Adipocyte (in vitro differentiated cells): ENCODE measurements around the gene APH1B.

Experiments used
- DNase-seq: peaks from one replicate; pipeline ENCODE4 v3.0.0-alpha.2; 2015; ENCODE audit warnings: low read depth
- H3K27me3 ChIP-seq: replicated peaks from 2 replicates; pipeline ENCODE4 v1.7.0; 2013; ENCODE audit warnings: mild to moderate bottlenecking, low read length, moderate library complexity; ENCODE audit not compliant: control insufficient read depth, insufficient read depth
- H3K36me3 ChIP-seq: 2 replicates; pipeline ENCODE4 v1.7.0; 2013; ENCODE audit warnings: low read length, mild to moderate bottlenecking, moderate library complexity; ENCODE audit not compliant: control insufficient read depth, insufficient read depth, severe bottlenecking
- H3K4me1 ChIP-seq: 2 replicates; pipeline ENCODE4 v1.7.0; 2013; ENCODE audit warnings: mild to moderate bottlenecking, low read length, moderate library complexity; ENCODE audit not compliant: control insufficient read depth, insufficient read depth
- H3K4me3 ChIP-seq: 2 replicates; pipeline ENCODE4 v1.7.0; 2013; ENCODE audit warnings: mild to moderate bottlenecking, low read length, moderate library complexity
- H3K9ac ChIP-seq: 2 replicates; pipeline ENCODE4 v1.7.0; 2013; ENCODE audit warnings: mild to moderate bottlenecking, low read length, moderate library complexity
- H3K9me3 ChIP-seq: 2 replicates; pipeline ENCODE4 v1.7.0; 2013; ENCODE audit warnings: mild to moderate bottlenecking, low read length, moderate library complexity; ENCODE audit not compliant: control insufficient read depth

APH1B gene

DNA sequence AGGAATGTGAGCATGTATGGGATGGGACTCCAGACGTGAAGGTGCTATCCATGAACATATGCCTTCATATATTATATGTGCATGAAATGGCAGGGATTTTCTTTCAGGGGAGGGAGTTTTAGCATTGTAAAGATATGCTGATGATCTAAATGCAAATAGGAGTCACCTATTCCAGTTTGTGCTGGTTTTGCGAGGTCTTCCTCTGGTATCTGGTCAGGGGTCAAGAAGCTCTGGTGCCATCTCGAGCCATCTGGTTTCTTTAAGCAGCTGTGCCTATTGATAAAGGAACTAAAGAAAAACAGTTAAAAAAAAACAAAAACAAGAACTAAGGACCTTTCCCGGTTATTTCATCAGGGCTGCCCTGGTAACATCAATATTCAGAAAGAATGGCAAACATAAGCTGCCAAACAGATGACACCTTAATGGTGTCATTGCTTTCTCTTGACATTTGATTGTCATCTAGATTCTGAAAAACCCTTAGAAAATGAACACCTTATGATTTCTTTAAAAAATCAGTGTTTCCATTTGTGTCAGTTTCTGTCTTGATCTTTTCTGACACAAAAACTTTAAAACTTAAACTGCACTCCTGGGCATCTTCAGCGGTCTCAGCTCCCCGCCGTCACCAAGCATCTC, 22.7 kb downstream of the APH1B start:
- Histone ChIP-seq H3K36me3 (peaks cover 54% of the 10 kb centered on the region), H3K4me3 (no peak overlapping the region), H3K9me3 (no peaks in the 10 kb centered on the region), H3K27me3 (no peaks in the 10 kb centered on the region), H3K4me1 (peaks cover 5% of the 10 kb centered on the region), H3K9ac (no peak overlapping the region)
- DNase-seq = no peak

DNA sequence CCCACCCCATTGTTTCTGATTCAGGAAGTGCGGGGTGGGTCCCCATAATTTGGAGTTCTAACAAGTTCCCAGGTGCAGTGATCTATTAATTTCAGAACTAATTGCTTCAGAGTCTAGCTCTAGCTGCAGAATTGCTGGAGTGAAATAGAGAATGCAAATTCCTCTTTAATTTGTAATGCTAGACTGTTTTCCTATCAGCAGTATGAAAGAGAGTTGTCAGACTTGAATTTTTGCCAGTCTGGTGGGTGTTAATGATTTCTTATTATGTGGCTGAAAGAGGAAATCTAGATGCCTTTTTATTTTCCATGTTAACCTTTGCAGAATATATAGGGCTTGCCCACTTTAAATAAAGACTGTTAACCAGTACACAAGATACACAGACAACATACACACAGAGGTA, 23.7 kb downstream of the APH1B start:
- no peak overlapping the region for H3K4me3 ChIP-seq

DNA sequence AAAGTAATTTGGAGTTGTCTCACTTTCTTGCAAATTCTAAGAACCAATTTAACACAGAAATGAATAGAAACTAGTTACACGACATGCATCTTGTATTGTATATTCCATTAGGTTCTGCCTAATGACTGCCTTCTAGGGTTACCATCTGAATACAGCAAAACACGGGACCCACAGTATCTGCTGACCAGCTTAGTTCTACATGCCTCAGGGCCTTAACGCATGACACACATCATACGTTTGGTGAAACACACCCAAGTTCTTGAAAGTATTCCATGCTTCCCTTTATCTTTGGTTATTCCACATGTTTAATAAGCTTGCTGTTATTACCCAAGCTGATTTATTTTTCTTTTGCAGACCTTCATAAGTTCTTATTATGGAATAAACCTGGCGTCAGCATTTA, 27.9 kb downstream of the APH1B start:
- H3K4me3 ChIP-seq = no peak overlapping the region
- H3K9me3 ChIP-seq = no peaks in the 10 kb centered on the region
- no peak for DNase-seq
- H3K9ac ChIP-seq = no peak overlapping the region
- H3K4me1 ChIP-seq = peaks cover 6% of the 10 kb centered on the region
- peaks cover 45% of the 10 kb centered on the region for H3K36me3 ChIP-seq
- no peaks in the 10 kb centered on the region for H3K27me3 ChIP-seq

More for the DNA sequence above, 23.7 kb downstream of the APH1B start:
- Histone ChIP-seq H3K36me3 (peaks cover 60% of the 10 kb centered on the region), H3K27me3 (no peaks in the 10 kb centered on the region), H3K4me1 (peaks cover 6% of the 10 kb centered on the region), H3K9ac (no peak overlapping the region), H3K9me3 (no peaks in the 10 kb centered on the region)
- DNase-seq = no peak

DNA sequence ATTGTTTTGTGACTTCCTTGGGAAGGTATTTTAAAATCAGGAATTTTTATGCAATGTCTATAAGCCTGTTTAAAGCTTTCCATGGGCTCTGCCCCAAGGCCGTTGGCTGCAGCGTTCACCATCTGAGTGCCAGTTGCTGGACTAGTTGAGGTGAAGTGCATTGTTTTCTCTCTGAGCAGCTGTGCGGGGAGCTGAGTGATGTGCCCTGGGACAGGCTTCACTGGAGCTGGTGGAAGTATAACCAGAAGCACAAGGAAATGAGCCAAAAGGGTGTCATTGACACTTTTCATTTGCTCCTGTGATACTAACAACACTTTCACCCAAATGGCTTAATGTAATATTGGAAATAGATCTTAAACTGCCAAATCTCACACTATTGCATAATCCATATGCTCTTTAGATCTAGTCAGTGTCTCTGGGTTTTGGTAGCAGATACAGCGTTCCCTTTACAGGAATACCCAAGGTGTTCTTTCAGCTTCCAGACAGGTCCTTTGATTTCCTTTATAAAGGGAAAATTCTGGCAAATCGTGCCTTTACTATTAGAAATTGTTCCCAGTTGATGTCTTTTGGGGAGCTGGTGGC, 29.2 kb downstream of the APH1B start:
- peaks cover 39% of the 10 kb centered on the region for H3K36me3 ChIP-seq
- H3K9me3 ChIP-seq = no peaks in the 10 kb centered on the region
- H3K27me3 ChIP-seq = no peaks in the 10 kb centered on the region
- H3K4me3 ChIP-seq = no peak overlapping the region
- H3K9ac ChIP-seq = no peak overlapping the region
- H3K4me1 ChIP-seq = peaks cover 6% of the 10 kb centered on the region
- DNase-seq = no peak

GRCh38 chr15:63308491-63308890, 31.1 kb downstream of the APH1B start:
- DNase-seq = no peak
- Histone ChIP-seq H3K27me3 (no peaks in the 10 kb centered on the region), H3K4me3 (no peak overlapping the region), H3K4me1 (peaks cover 6% of the 10 kb centered on the region), H3K36me3 (peaks cover 22% of the 10 kb centered on the region), H3K9ac (no peak overlapping the region), H3K9me3 (no peaks in the 10 kb centered on the region)

- no peak for DNase-seq
- Histone ChIP-seq H3K27me3 (no peaks in the 10 kb centered on the region), H3K9me3 (no peaks in the 10 kb centered on the region), H3K36me3 (peaks cover 17% of the 10 kb centered on the region), H3K4me1 (peaks cover 6% of the 10 kb centered on the region), H3K9ac (no peak overlapping the region), H3K4me3 (no peak overlapping the region)
Observed at GRCh38 chr15:63308947-63309346, 31.5 kb downstream of the APH1B start.

- Histone ChIP-seq H3K9me3 (no peaks in the 10 kb centered on the region), H3K4me1 (no peaks in the 10 kb centered on the region), H3K4me3 (no peak overlapping the region), H3K9ac (no peak overlapping the region), H3K36me3 (peaks cover 13% of the 10 kb centered on the region), H3K27me3 (no peaks in the 10 kb centered on the region)
- no peak for DNase-seq
Observed at GRCh38 chr15:63310646-63311045, 33.2 kb downstream of the APH1B start.

DNA sequence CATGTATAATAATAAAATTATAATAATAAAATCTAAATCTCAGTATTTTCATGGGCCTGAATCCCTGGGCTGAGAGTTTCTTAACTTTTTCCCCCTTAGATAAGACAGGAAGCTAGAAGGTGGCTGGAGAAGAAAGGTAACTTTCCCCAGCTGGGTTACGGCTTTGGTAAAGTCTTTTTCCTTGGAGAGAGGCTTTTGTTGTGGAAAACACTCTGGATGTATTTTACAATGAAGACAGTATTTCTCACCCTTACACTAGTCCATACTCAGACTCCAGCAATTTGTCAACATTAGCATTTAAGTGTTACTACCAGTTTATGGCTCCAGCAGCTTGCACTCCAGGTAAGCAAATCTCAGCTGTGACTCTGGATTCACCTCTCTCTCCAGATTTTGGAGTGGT, 34.9 kb downstream of the APH1B start:
- DNase-seq = no peak

GRCh38 chr15:63313825-63314224, 36.4 kb downstream of the APH1B start:
- H3K4me3 ChIP-seq = no peak overlapping the region
- no peaks in the 10 kb centered on the region for H3K4me1 ChIP-seq
- no peak for DNase-seq
- H3K9me3 ChIP-seq = no peaks in the 10 kb centered on the region
- no peaks in the 10 kb centered on the region for H3K27me3 ChIP-seq
- no peaks in the 10 kb centered on the region for H3K36me3 ChIP-seq
- no peak overlapping the region for H3K9ac ChIP-seq

More for the DNA sequence above, 34.9 kb downstream of the APH1B start:
- H3K4me3 ChIP-seq = no peak overlapping the region
- no peak overlapping the region for H3K9ac ChIP-seq
- no peaks in the 10 kb centered on the region for H3K9me3 ChIP-seq
- H3K27me3 ChIP-seq = no peaks in the 10 kb centered on the region
- no peaks in the 10 kb centered on the region for H3K36me3 ChIP-seq
- H3K4me1 ChIP-seq = no peaks in the 10 kb centered on the region

GRCh38 chr15:63314409-63314808, 37.0 kb downstream of the APH1B start:
- no peaks in the 10 kb centered on the region for H3K27me3 ChIP-seq
- no peak overlapping the region for H3K9ac ChIP-seq
- H3K4me1 ChIP-seq = no peaks in the 10 kb centered on the region
- H3K9me3 ChIP-seq = no peaks in the 10 kb centered on the region
- DNase-seq = no peak
- H3K36me3 ChIP-seq = no peaks in the 10 kb centered on the region
- H3K4me3 ChIP-seq = no peak overlapping the region

GRCh38 chr15:63318344-63318743, 40.9 kb downstream of the APH1B start:
- Histone ChIP-seq H3K9me3 (no peaks in the 10 kb centered on the region), H3K9ac (no peak overlapping the region), H3K4me1 (no peaks in the 10 kb centered on the region), H3K36me3 (no peaks in the 10 kb centered on the region), H3K4me3 (no peak overlapping the region), H3K27me3 (no peaks in the 10 kb centered on the region)
- no peak for DNase-seq

DNA sequence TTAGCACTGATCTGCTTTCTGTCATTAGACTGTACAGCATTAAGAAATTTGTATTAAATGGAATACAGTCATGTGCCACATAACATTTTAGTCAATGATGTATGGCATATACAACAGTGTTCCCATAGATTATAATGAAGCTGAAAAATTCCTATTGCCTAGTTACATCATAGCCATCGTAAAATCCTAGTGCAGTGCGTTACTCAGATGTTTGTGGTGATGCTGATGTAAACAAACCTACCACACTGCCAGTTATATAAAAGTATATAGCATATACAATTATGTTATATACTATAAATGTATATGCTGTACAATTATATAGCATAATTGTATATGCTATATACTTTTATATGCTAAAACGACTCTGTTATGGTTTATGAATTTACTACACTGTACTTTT, 41.7 kb downstream of the APH1B start:
- Histone ChIP-seq H3K4me3 (no peak overlapping the region), H3K36me3 (no peaks in the 10 kb centered on the region), H3K9me3 (no peaks in the 10 kb centered on the region), H3K9ac (no peak overlapping the region), H3K4me1 (no peaks in the 10 kb centered on the region), H3K27me3 (no peaks in the 10 kb centered on the region)
- no peak for DNase-seq
